ENCODE results near the gene SERGEF. TPM values are rescaled to one million over a fixed set of nuclear protein-coding genes. Genes with fewer than 3 reads are reported as not detected.

SERGEF gene
- total and polyA plus RNA-seq, 2 of the 13 experiments (the other 11 are each of a cell fraction or from before 2014, with no cell fraction given): 54.5 to 114 TPM

GRCh38 chr11:17770048-17770652, 242.7 kb downstream of the SERGEF start (continued):
- TF ChIP-seq ZNF280D (CRISPR knock-in tag; IDR thresholded peaks at IDR 0.05) (peak; percentile 94), KLF11 (CRISPR knock-in tag; IDR thresholded peaks at IDR 0.05) (0 out of 2 replicates have a peak, but pooled peaks have one; percentile 32), ATF4 (CRISPR knock-in tag; IDR thresholded peaks at IDR 0.05) (peak in 1 of 2 experiments; percentile 62; a peak in 2 of 4 replicates), KDM5A (IDR thresholded peaks at IDR 0.05; ENCODE audit: borderline replicate concordance, low read length) (no peak), MAX (IDR thresholded peaks at IDR 0.05) (peak; percentile 87), ZNF142 (CRISPR knock-in tag; IDR thresholded peaks at IDR 0.05) (no peak), ZNF678 (CRISPR knock-in tag; IDR thresholded peaks at IDR 0.05) (peak; percentile 75; the same call in 1 of the 2 replicates), CAMTA2 (CRISPR knock-in tag; IDR thresholded peaks at IDR 0.05; ENCODE audit: borderline replicate concordance) (0 out of 2 replicates have a peak, but pooled peaks have one; percentile 46), ZNF30 (CRISPR knock-in tag; IDR thresholded peaks at IDR 0.05) (no peak), ZNF747 (CRISPR knock-in tag; IDR thresholded peaks at IDR 0.05; ENCODE audit: borderline replicate concordance) (no peak), RXRA (CRISPR knock-in tag; IDR thresholded peaks at IDR 0.05) (peak; percentile 97), ETV5 (CRISPR knock-in tag; IDR thresholded peaks at IDR 0.05; ENCODE audit: borderline replicate concordance) (peak; percentile 61; the same call in 1 of the 2 replicates), DZIP1 (CRISPR knock-in tag; IDR thresholded peaks at IDR 0.05) (no peak), HOXD1 (CRISPR knock-in tag; IDR thresholded peaks at IDR 0.05) (peak; percentile 85), GFI1 (CRISPR knock-in tag; IDR thresholded peaks at IDR 0.05; ENCODE audit: borderline replicate concordance) (peak; percentile 92)
